Stomach (tissue), 4 donors: ENCODE measurements around the gene SORCS1.

Experiments used
- CTCF ChIP-seq, 7 experiments: fragments of 450-650 bp in 4 of 7; fragments of 200-600 bp in 3 of 7; sonication (generic) in 3 of 7; IDR thresholded peaks; one replicate each; pipeline ENCODE4 v1.5.1; 2016 to 2019; ENCODE audit warnings: antibody characterized with exemption in 7 of 7, control low read depth in 2 of 7, mild to moderate bottlenecking in 1 of 7
- POLR2AphosphoS5 ChIP-seq, 3 donors: sonication (generic); formaldehyde crosslinking; IDR thresholded peaks; one replicate each; pipeline ENCODE4 v1.6.1; 2016; ENCODE audit warnings: antibody characterized with exemption in 3 of 3

- TF ChIP-seq CTCF (IDR thresholded peaks at IDR 0.05) (no peak), POLR2AphosphoS5 (IDR thresholded peaks at IDR 0.05) (no peak)
Observed at GRCh38 chr10:106789623-106790022, 374.9 kb downstream of the SORCS1 start.
